Right renal cortex interstitium (tissue), 3 donors: Measurements from ENCODE around the gene RAMP3. TPM values are rescaled to one million over a fixed set of nuclear protein-coding genes. Genes with fewer than 3 reads are reported as not detected.
"Not testable (repeated sequence)": the region's sequence is repeated elsewhere in the genome, so short reads cannot be mapped to it uniquely, and the experiment has no call there.

Experiments
- DNase-seq, 3 donors: peaks; one replicate each; pipeline ENCODE4 v3.0.0-alpha.2; 2013; ENCODE audit warnings: low read depth in 3 of 3, low spot score in 2 of 3
- polyA plus RNA-seq, 3 donors: library from polyadenylated mRNA; unstranded; fragments of 120-200 nt; gene quantifications; one replicate each; pipeline ENCODE4 v1.2.1, GENCODE V29; 2013; ENCODE audit not compliant: insufficient read length in 3 of 3

Gene RAMP3
- polyA plus RNA-seq, 3 donors, result 10.0 to 13.9 (median 10.4) TPM

- no peak for DNase-seq
Observed at GRCh38 chr7:45155357-45155900, 2.2 kb upstream of the RAMP3 start.

GRCh38 chr7:45155941-45156340 lies 1.6 kb upstream of the RAMP3 start:
- no peak for DNase-seq

GRCh38 chr7:45156516-45157272 lies 897 bp upstream of the RAMP3 start:
- no peak for DNase-seq

- DNase-seq, result no peak
Observed at GRCh38 chr7:45157286-45157652, 322 bp upstream of the RAMP3 start.

- no peak for DNase-seq
Observed at GRCh38 chr7:45158471-45158870, 880 bp downstream of the RAMP3 start.

GRCh38 chr7:45159296-45159695 lies 1.7 kb downstream of the RAMP3 start:
- no peak for DNase-seq

- no peak for DNase-seq
Observed at GRCh38 chr7:45160417-45160881, 2.9 kb downstream of the RAMP3 start.

GRCh38 chr7:45161138-45161537 lies 3.5 kb downstream of the RAMP3 start:
- no peak for DNase-seq

GRCh38 chr7:45161842-45162241 lies 4.3 kb downstream of the RAMP3 start:
- no peak for DNase-seq

- no peak for DNase-seq
Observed at GRCh38 chr7:45162311-45162845, 4.8 kb downstream of the RAMP3 start.

GRCh38 chr7:45162943-45163691 lies 5.5 kb downstream of the RAMP3 start:
- DNase-seq, result no peak

GRCh38 chr7:45163692-45164052 lies 6.1 kb downstream of the RAMP3 start:
- no peak for DNase-seq

GRCh38 chr7:45164271-45164670 lies 6.7 kb downstream of the RAMP3 start:
- not testable (repeated sequence) for DNase-seq

GRCh38 chr7:45165857-45166256 lies 8.3 kb downstream of the RAMP3 start:
- DNase-seq, result no peak

- no peak for DNase-seq
Observed at GRCh38 chr7:45171946-45172345, 14.4 kb downstream of the RAMP3 start.

GRCh38 chr7:45173596-45174327 lies 16.2 kb downstream of the RAMP3 start:
- DNase-seq, result no peak

- no peak for DNase-seq
Observed at GRCh38 chr7:45174328-45174610, 16.7 kb downstream of the RAMP3 start.

- DNase-seq, result no peak
Observed at GRCh38 chr7:45174966-45175765, 17.6 kb downstream of the RAMP3 start.

- no peak for DNase-seq
Observed at GRCh38 chr7:45176091-45176490, 18.5 kb downstream of the RAMP3 start.
